ENCODE measurements around the gene GRAP. TPM values are rescaled to one million over a fixed set of nuclear protein-coding genes. Genes with fewer than 3 reads are reported as not detected.
"Not testable (repeated sequence)": the region's sequence is repeated elsewhere in the genome, so short reads cannot be mapped to it uniquely, and the experiment has no call there.

Gene GRAP
- total and polyA plus RNA-seq, 7 donors: 0.71 to 2.2 (median 1.7) TPM

DNA sequence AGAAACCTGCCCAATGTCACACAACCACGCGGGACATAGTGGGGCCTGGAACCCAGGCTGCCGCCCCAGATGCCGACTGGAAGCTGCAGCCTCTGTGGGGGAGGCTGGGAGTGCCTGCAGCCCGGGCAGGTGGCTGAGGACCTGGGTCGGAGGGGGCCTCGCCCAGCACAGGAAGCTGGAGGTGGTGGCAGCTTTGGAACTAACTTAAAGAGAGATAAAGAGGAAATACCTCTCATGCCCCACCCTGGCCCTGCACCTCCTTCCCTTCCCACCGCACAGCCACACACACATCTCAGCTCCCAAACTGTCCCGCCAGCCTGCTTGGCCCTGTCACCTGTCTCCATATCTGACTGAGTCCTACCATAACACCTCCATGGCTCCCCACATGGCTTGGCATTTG is 6.4 kb downstream of the GRAP start:
- WGBS, 3 donors: no CpG with 5 or more reads among the region's 9 CpGs
- intact Hi-C loops (cut with DNase I): not testable (repeated sequence)

DNA sequence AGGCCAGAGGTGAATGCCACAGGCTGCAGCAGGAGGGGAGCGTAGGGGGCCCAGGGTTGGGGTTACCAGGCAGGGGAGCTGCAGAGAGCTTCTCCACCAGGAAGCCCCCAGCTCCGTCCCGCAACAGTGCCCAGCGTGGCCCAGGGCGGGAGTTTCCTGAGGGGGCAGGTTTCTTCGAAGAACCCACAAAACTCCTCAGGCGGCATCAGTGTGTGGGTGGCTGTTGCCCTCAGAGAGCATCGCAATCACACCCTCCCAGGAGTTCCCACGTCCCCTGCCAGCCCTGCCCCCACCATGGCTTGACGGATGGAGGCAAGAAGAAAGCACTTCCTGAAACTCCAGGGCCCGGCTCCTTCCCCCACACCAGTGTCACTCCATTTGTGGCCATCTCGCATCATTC is 8.0 kb downstream of the GRAP start:
- no CpG with 5 or more reads among the region's 12 CpGs for WGBS, 3 donors
- H3K4me1 ChIP-seq; H3K4me3 ChIP-seq; H3K9me3 ChIP-seq; DNase-seq; H3K36me3 ChIP-seq (ENCODE audit: insufficient read depth in 1 of 2, low read depth in 1 of 2); intact Hi-C loops (cut with DNase I); H3K27ac ChIP-seq; H3K27me3 ChIP-seq (ENCODE audit: insufficient read depth in 3 of 3, low read length in 2 of 3): not testable (repeated sequence)
- peak in 3 of 4 donors; percentile 4 to 12 (median 11) for ATAC-seq

More for the DNA sequence above, 6.4 kb downstream of the GRAP start:
- not testable (repeated sequence) for H3K27me3 ChIP-seq (ENCODE audit: insufficient read depth in 3 of 3, low read length in 2 of 3); H3K4me3 ChIP-seq; H3K9me3 ChIP-seq; H3K27ac ChIP-seq; H3K4me1 ChIP-seq; ATAC-seq; DNase-seq; H3K36me3 ChIP-seq (ENCODE audit: insufficient read depth in 1 of 2, low read depth in 1 of 2)

DNA sequence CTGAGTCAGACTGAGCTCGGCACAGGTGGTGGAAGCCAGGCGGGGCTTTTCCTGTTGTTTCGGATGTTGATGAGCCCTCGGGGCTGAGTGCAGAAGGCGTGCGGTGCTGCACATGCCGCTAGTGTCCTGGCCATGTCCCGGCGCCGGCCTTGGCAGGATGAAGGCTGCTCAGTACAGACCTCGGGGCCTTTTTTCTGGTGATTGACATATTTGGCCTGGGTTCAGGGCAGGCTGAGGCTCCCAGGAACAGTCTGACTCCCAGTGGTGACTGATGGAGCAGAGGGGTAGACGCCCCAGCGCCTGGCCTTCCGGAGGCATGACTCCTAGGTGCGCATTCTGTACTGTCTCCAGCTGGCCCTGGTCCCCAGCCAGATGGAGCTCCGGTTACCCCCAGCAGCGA is 8.8 kb downstream of the GRAP start:
- H3K4me1 ChIP-seq; H3K9me3 ChIP-seq; H3K36me3 ChIP-seq (ENCODE audit: insufficient read depth in 1 of 2, low read depth in 1 of 2); intact Hi-C loops (cut with DNase I); H3K4me3 ChIP-seq; H3K27ac ChIP-seq; DNase-seq; H3K27me3 ChIP-seq (ENCODE audit: insufficient read depth in 3 of 3, low read length in 2 of 3): not testable (repeated sequence)
- ATAC-seq: peak; percentile 84 to 95 (median 94)
- WGBS, 3 donors: no CpG with 5 or more reads among the region's 17 CpGs

GRCh38 chr17:19037547-19037946 is 9.2 kb downstream of the GRAP start:
- intact Hi-C loops (cut with DNase I); H3K4me3 ChIP-seq; H3K9me3 ChIP-seq; H3K36me3 ChIP-seq (ENCODE audit: insufficient read depth in 1 of 2, low read depth in 1 of 2); DNase-seq; H3K27ac ChIP-seq; H3K4me1 ChIP-seq; H3K27me3 ChIP-seq (ENCODE audit: insufficient read depth in 3 of 3, low read length in 2 of 3): not testable (repeated sequence)
- peak in 2 of 4 donors; percentile 0 to 1 for ATAC-seq
- no CpG with 5 or more reads among the region's 6 CpGs for WGBS, 3 donors

DNA sequence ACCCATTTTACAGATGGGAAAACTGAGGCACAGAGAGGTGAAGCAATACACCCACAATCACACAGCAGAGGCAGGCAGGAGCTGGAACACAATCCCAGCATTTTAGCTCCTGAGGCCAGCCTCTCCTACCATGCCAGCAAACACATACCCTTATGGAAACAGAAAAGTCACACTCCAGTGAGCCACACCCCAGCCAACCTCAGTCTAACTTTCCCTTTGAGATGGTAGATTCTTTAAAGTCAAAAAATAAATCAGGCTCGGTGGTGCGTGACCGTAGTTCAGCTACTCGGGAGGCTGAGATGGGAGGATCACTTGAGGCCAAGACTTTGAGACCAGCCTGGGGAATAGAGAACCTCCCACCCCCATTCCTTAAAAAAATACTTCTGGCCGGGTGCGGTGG is 10.6 kb downstream of the GRAP start:
- H3K27ac ChIP-seq; H3K4me1 ChIP-seq; H3K9me3 ChIP-seq; DNase-seq; ATAC-seq; intact Hi-C loops (cut with DNase I); H3K4me3 ChIP-seq; H3K27me3 ChIP-seq (ENCODE audit: insufficient read depth in 3 of 3, low read length in 2 of 3); H3K36me3 ChIP-seq (ENCODE audit: insufficient read depth in 1 of 2, low read depth in 1 of 2): not testable (repeated sequence)
- no CpG with 5 or more reads among the region's 6 CpGs for WGBS, 3 donors

DNA sequence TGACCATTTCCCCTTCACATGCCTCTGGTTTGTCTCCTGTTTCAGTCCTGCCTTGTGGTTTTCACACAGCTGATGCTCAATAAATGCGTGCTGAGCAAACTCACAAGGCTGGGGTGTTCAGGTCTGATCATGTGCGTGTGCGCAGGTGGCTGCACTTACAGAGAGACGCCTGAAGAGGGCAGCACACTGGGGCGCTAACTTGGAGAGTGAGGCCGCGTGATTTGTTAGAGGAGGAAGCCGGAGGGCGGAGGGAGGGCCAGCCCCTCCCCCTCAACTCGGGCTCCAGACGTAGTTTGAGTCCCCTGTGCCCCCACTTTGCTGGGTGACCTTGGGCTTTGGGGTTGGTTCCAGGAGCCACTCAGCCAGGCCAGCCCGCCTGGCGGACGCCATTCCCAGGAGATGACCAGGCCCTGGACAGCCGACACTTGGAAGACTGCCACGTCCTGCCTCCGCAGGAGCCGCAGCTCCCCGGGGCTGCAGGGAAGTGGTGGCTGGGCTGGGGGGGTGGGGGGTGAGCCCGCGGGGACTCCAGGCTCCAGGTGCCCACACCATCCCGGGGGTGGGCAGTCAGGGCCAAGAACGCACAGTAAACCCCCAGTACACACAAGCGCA is 14.3 kb downstream of the GRAP start:
- H3K4me3 ChIP-seq; intact Hi-C loops (cut with DNase I); H3K9me3 ChIP-seq; H3K4me1 ChIP-seq; H3K27me3 ChIP-seq (ENCODE audit: insufficient read depth in 3 of 3, low read length in 2 of 3); H3K36me3 ChIP-seq (ENCODE audit: insufficient read depth in 1 of 2, low read depth in 1 of 2); H3K27ac ChIP-seq: not testable (repeated sequence)
- peak in 1 of 2 donors; percentile 8 for DNase-seq
- ATAC-seq: peak; percentile 89 to 97 (median 96)
- WGBS, 3 donors: 23% methylated on average over 3 of the region's 24 CpGs; no CpG with 5 or more reads in 2 of the 3 donors

GRCh38 chr17:19031729-19032128 is 15.0 kb downstream of the GRAP start:
- intact Hi-C loops (cut with DNase I); H3K9me3 ChIP-seq; H3K4me1 ChIP-seq; H3K4me3 ChIP-seq; H3K27ac ChIP-seq; H3K27me3 ChIP-seq (ENCODE audit: insufficient read depth in 3 of 3, low read length in 2 of 3); H3K36me3 ChIP-seq (ENCODE audit: insufficient read depth in 1 of 2, low read depth in 1 of 2): not testable (repeated sequence)
- WGBS, 3 donors: no CpG with 5 or more reads among the region's 4 CpGs
- TF ChIP-seq, protein P1, sequence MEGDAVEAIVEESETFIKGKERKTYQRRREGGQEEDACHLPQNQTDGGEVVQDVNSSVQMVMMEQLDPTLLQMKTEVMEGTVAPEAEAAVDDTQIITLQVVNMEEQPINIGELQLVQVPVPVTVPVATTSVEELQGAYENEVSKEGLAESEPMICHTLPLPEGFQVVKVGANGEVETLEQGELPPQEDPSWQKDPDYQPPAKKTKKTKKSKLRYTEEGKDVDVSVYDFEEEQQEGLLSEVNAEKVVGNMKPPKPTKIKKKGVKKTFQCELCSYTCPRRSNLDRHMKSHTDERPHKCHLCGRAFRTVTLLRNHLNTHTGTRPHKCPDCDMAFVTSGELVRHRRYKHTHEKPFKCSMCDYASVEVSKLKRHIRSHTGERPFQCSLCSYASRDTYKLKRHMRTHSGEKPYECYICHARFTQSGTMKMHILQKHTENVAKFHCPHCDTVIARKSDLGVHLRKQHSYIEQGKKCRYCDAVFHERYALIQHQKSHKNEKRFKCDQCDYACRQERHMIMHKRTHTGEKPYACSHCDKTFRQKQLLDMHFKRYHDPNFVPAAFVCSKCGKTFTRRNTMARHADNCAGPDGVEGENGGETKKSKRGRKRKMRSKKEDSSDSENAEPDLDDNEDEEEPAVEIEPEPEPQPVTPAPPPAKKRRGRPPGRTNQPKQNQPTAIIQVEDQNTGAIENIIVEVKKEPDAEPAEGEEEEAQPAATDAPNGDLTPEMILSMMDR (IDR thresholded peaks at IDR 0.05): peak; percentile 39
- ATAC-seq (peak; percentile 86 to 91 (median 90)), DNase-seq (peak; percentile 77 to 80)

GRCh38 chr17:19030771-19031449 is 15.8 kb downstream of the GRAP start:
- DNase-seq; H3K36me3 ChIP-seq (ENCODE audit: insufficient read depth in 1 of 2, low read depth in 1 of 2); H3K4me3 ChIP-seq; H3K27ac ChIP-seq; H3K9me3 ChIP-seq; H3K27me3 ChIP-seq (ENCODE audit: insufficient read depth in 3 of 3, low read length in 2 of 3); intact Hi-C loops (cut with DNase I); H3K4me1 ChIP-seq; ATAC-seq: not testable (repeated sequence)
- WGBS, 3 donors: 36 to 60% (median 50%) methylated on average over 1 of the region's 5 CpGs

DNA sequence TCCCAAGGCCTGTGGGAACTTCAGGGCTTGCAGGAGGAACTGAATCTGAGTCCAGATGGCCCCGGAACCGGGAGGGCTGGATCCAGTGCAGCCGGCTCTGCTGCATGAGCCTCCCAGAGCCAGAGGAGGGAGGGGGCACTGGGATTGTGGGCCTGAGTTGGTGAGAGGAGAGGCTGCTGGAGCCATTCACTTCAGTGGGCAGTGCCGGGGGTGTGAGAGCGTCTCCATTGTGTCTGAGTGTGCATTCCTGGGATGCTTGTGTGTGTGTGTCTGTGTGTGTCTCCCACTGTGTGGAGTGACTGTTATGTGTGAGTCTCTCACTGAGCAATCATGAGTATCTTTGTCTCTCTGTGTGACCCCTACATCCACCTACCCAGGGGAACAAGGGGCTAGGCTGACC is 17.0 kb downstream of the GRAP start:
- H3K36me3 ChIP-seq (ENCODE audit: insufficient read depth in 1 of 2, low read depth in 1 of 2); H3K9me3 ChIP-seq; H3K27me3 ChIP-seq (ENCODE audit: insufficient read depth in 3 of 3, low read length in 2 of 3); DNase-seq; H3K4me1 ChIP-seq; H3K4me3 ChIP-seq; ATAC-seq; H3K27ac ChIP-seq: not testable (repeated sequence)
- WGBS, 3 donors: 64 to 75% methylated on average over 1 to 2 of the region's 5 CpGs; no CpG with 5 or more reads in 1 of the 3 donors
- intact Hi-C loops (cut with DNase I): loop anchor here in 1 of 2 donors (10.0 kb wide), 1 partner anchor 65 kb away; no protein-coding TSS in a partner anchor

DNA sequence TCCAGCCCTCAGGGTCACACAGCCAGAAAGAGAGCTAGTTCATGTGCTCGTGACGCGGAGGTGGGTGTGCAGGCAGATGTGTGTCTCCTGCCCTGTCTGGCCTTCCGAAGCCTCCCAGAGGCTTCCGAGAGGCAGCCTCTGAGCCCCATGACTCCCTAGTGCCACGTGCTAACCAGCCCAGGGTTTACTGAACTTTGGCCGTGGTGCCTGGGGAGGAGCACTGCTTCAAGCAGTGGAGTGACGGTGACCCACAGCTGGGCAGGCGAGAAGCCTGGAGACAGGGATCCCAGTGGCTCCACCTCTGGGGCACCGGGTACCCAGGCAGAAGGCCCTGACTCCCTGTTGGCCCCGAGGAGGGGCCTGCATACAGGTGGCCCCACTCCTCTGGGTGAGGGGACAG is 18.1 kb downstream of the GRAP start:
- DNase-seq; ATAC-seq; H3K9me3 ChIP-seq; H3K4me3 ChIP-seq; H3K27ac ChIP-seq; H3K4me1 ChIP-seq; H3K36me3 ChIP-seq (ENCODE audit: insufficient read depth in 1 of 2, low read depth in 1 of 2); H3K27me3 ChIP-seq (ENCODE audit: insufficient read depth in 3 of 3, low read length in 2 of 3): not testable (repeated sequence)
- intact Hi-C loops (cut with DNase I): loop anchor here in 1 of 2 donors (10.0 kb wide), 1 partner anchor 64 kb away; no protein-coding TSS in a partner anchor
- whole genome bisulfite sequencing, 3 donors: no CpG with 5 or more reads among the region's 11 CpGs
